CD8-positive, alpha-beta memory T cell (primary cell): ENCODE results near the gene DOK6. TPM values are rescaled to one million over a fixed set of nuclear protein-coding genes. Genes with fewer than 3 reads are reported as not detected.

Experiments
- CTCF ChIA-PET: fragments of 350-600 bp; sonication (Branson Sonifier 250); formaldehyde crosslinking; loops from one replicate; lab custom pipeline; 2021; ENCODE audit warnings: antibody characterized with exemption; lab: Charles Lee
- POLR2A ChIA-PET: fragments of 350-600 bp; sonication (Branson Sonifier 250); formaldehyde crosslinking; loops from one replicate; lab custom pipeline; 2021; ENCODE audit warnings: antibody characterized with exemption; lab: Charles Lee
- DNase-seq, 5 donors: peaks; one replicate each; pipeline versions ENCODE4 v3.0.0 to v3.0.0-alpha.2; 2020 to 2022; ENCODE audit warnings: mixed read lengths in 1 of 5
- H3K27ac ChIP-seq: one replicate; pipeline ENCODE4 v1.7.0; 2013; ENCODE audit warnings: low read depth, mild to moderate bottlenecking, low read length, moderate library complexity
- H3K27me3 ChIP-seq: 2 replicates; pipeline ENCODE4 v1.7.0; 2013; ENCODE audit warnings: low read length, mild to moderate bottlenecking; ENCODE audit not compliant: insufficient read depth, poor library complexity, severe bottlenecking
- H3K36me3 ChIP-seq: 2 replicates; pipeline ENCODE4 v1.7.0; 2013; ENCODE audit warnings: mild to moderate bottlenecking, low read length, moderate library complexity; ENCODE audit not compliant: insufficient read depth
- H3K4me1 ChIP-seq: 2 replicates; pipeline ENCODE4 v1.7.0; 2013; ENCODE audit warnings: mild to moderate bottlenecking, low read length, moderate library complexity; ENCODE audit not compliant: insufficient read depth
- H3K4me3 ChIP-seq: 2 replicates; pipeline ENCODE4 v1.7.0; 2013; ENCODE audit warnings: mild to moderate bottlenecking, low read length
- H3K9me3 ChIP-seq: 2 replicates; pipeline ENCODE4 v1.7.0; 2013; ENCODE audit warnings: mild to moderate bottlenecking, low read length
- H3K27ac Mint-ChIP-seq, 8 donors: one replicate each; pipeline ENCODE4 v1.8.0; 2020 to 2021; ENCODE audit warnings: mixed read lengths in 8 of 8, mild to moderate bottlenecking in 6 of 8, inconsistent platforms in 3 of 8, moderate library complexity in 3 of 8
- H3K27me3 Mint-ChIP-seq, 2 donors: one replicate each; pipeline ENCODE4 v1.8.0; 2020 to 2021; ENCODE audit warnings: mixed read lengths in 2 of 2, mild to moderate bottlenecking in 1 of 2, moderate library complexity in 1 of 2
- H3K36me3 Mint-ChIP-seq, 3 donors: one replicate each; pipeline ENCODE4 v1.8.0; 2020 to 2021; ENCODE audit warnings: mixed read lengths in 3 of 3, inconsistent platforms in 1 of 3, mild to moderate bottlenecking in 1 of 3
- H3K4me1 Mint-ChIP-seq, 3 donors: one replicate each; pipeline ENCODE4 v1.8.0; 2020 to 2021; ENCODE audit warnings: mixed read lengths in 3 of 3, inconsistent platforms in 1 of 3, mild to moderate bottlenecking in 1 of 3
- H3K4me3 Mint-ChIP-seq, 7 donors: one replicate each; pipeline ENCODE4 v1.8.0; 2020 to 2021; ENCODE audit warnings: mixed read lengths in 7 of 7, mild to moderate bottlenecking in 6 of 7, moderate library complexity in 4 of 7, inconsistent platforms in 2 of 7
- H3K9me3 Mint-ChIP-seq, 5 donors: one replicate each; pipeline ENCODE4 v1.8.0; 2020 to 2022; ENCODE audit warnings: mixed read lengths in 5 of 5, mild to moderate bottlenecking in 3 of 5, moderate library complexity in 2 of 5, inconsistent platforms in 1 of 5
- polyA plus RNA-seq: library from polyadenylated mRNA; unstranded; fragments of 300-500 nt; fragmentation: Illumina TruSeq; gene quantifications from one replicate; pipeline ENCODE4 v1.2.3, GENCODE V29; 2021
- total RNA-seq, 2 experiments: library from RNA; stranded (reverse); gene quantifications; one replicate each; pipeline ENCODE4 v1.2.3, GENCODE V29; 2021

DOK6 gene
- total and polyA plus RNA-seq, 3 experiments from 2014 or later, result 0.13 TPM; not detected in 2

- Mint-ChIP-seq H3K4me1 (no peaks in the 10 kb centered on the region), H3K9me3 (no peaks in the 10 kb centered on the region), H3K4me3 (no peak overlapping the region), H3K27me3 (peaks cover 4 to 5% of the 10 kb centered on the region in 2 donors), H3K27ac (no peak overlapping the region), H3K36me3 (no peaks in the 10 kb centered on the region)
- H3K36me3 ChIP-seq, result no peaks in the 10 kb centered on the region
- no peak overlapping the region for H3K4me3 ChIP-seq
- no peaks in the 10 kb centered on the region for H3K27me3 ChIP-seq
- no peaks in the 10 kb centered on the region for H3K9me3 ChIP-seq
- no peaks in the 10 kb centered on the region for H3K4me1 ChIP-seq
- CTCF ChIA-PET, result no interaction called here
- no peak for DNase-seq
- POLR2A ChIA-PET, result no interaction called here
- no peak overlapping the region for H3K27ac ChIP-seq
Measured at GRCh38 chr18:69371729-69372128, 29.0 kb upstream of the DOK6 start.

- no peaks in the 10 kb centered on the region for H3K9me3 ChIP-seq
- H3K4me1 ChIP-seq, result no peaks in the 10 kb centered on the region
- H3K9me3 Mint-ChIP-seq, result peaks cover 0 to 2% (median 0%) of the 10 kb centered on the region in 5 donors
- peaks cover 0 to 6% of the 10 kb centered on the region in 2 donors for H3K27me3 Mint-ChIP-seq
- no peak for DNase-seq
- POLR2A ChIA-PET, result no interaction called here
- no peaks in the 10 kb centered on the region for H3K27me3 ChIP-seq
- H3K27ac ChIP-seq, result no peak overlapping the region
- H3K36me3 ChIP-seq, result no peaks in the 10 kb centered on the region
- no peak overlapping the region for H3K4me3 ChIP-seq
- no peak overlapping the region for H3K4me3 Mint-ChIP-seq
- CTCF ChIA-PET, result no interaction called here
- no peaks in the 10 kb centered on the region for H3K36me3 Mint-ChIP-seq
- no peaks in the 10 kb centered on the region for H3K4me1 Mint-ChIP-seq
- H3K27ac Mint-ChIP-seq, result no peak overlapping the region
Measured at GRCh38 chr18:69380324-69380723, 20.4 kb upstream of the DOK6 start.

DNA sequence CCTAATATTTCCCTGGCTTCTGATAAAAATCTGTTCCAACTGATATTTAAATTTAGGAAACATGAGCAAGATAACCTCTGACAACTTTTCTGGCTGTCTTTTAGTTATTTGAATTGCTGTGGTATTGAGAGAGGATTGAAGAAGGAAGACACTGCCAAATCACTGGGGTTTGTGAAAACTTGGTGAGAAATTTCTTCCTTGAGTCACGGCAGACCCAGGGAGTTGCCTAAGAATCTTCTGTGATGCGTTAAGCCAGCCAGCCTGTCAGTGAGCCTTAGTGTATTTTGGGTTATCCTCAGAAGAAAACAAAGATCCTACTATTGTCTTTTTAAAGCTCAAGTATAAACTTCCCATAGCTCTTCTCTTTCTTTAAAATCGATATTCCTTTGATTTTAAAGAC lies 17.5 kb upstream of the DOK6 start:
- H3K36me3 Mint-ChIP-seq, result no peaks in the 10 kb centered on the region
- CTCF ChIA-PET, result no interaction called here
- H3K27ac Mint-ChIP-seq, result no peak overlapping the region
- peaks cover 0 to 3% (median 0%) of the 10 kb centered on the region in 5 donors for H3K9me3 Mint-ChIP-seq
- H3K4me1 Mint-ChIP-seq, result no peaks in the 10 kb centered on the region
- no peak for DNase-seq
- peaks cover 0 to 4% of the 10 kb centered on the region in 2 donors for H3K27me3 Mint-ChIP-seq
- H3K27me3 ChIP-seq, result no peaks in the 10 kb centered on the region
- no peaks in the 10 kb centered on the region for H3K9me3 ChIP-seq
- H3K4me3 ChIP-seq, result no peak overlapping the region
- H3K27ac ChIP-seq, result no peak overlapping the region
- no peaks in the 10 kb centered on the region for H3K4me1 ChIP-seq
- no peaks in the 10 kb centered on the region for H3K36me3 ChIP-seq
- POLR2A ChIA-PET, result no interaction called here
- no peak overlapping the region for H3K4me3 Mint-ChIP-seq

- no peak overlapping the region for H3K4me3 ChIP-seq
- no peaks in the 10 kb centered on the region for H3K36me3 Mint-ChIP-seq
- ChIA-PET POLR2A (no interaction called here), CTCF (no interaction called here)
- no peaks in the 10 kb centered on the region for H3K9me3 ChIP-seq
- no peak overlapping the region for H3K27ac Mint-ChIP-seq
- no peak overlapping the region for H3K4me3 Mint-ChIP-seq
- H3K36me3 ChIP-seq, result no peaks in the 10 kb centered on the region
- no peak overlapping the region for H3K27ac ChIP-seq
- H3K9me3 Mint-ChIP-seq, result peaks cover 0 to 1% (median 0%) of the 10 kb centered on the region in 5 donors
- H3K4me1 Mint-ChIP-seq, result no peaks in the 10 kb centered on the region
- H3K27me3 Mint-ChIP-seq, result peaks cover 0 to 6% of the 10 kb centered on the region in 2 donors
- no peaks in the 10 kb centered on the region for H3K4me1 ChIP-seq
- H3K27me3 ChIP-seq, result no peaks in the 10 kb centered on the region
- DNase-seq, result no peak
Measured at GRCh38 chr18:69387186-69387585, 13.5 kb upstream of the DOK6 start.

DNA sequence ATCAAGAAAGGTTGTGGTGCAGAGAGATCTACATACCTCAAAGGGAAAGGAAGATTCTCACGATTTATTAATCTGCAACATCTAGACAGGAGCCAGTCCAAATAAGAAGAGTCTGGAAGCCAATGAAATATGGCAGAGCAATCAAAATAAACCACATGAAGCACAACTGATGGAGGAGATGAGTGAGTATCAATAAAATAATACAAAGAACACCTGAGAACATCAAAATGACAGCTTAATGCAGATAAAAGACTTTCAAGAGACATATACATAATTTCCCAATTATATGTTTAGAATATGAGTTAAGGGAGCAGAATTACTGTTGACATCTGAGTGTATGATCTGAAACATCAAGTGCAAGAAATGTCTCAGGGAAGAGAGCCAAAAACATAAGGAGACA lies 12.5 kb upstream of the DOK6 start:
- Histone ChIP-seq H3K9me3 (no peaks in the 10 kb centered on the region), H3K27me3 (no peaks in the 10 kb centered on the region), H3K27ac (no peak overlapping the region), H3K4me3 (no peak overlapping the region), H3K4me1 (no peaks in the 10 kb centered on the region), H3K36me3 (no peaks in the 10 kb centered on the region)
- POLR2A ChIA-PET, result no interaction called here
- no peaks in the 10 kb centered on the region for H3K4me1 Mint-ChIP-seq
- H3K27me3 Mint-ChIP-seq, result peaks cover 0 to 6% of the 10 kb centered on the region in 2 donors
- no peak overlapping the region for H3K4me3 Mint-ChIP-seq
- DNase-seq, result no peak
- peaks cover 0 to 1% (median 0%) of the 10 kb centered on the region in 5 donors for H3K9me3 Mint-ChIP-seq
- H3K36me3 Mint-ChIP-seq, result no peaks in the 10 kb centered on the region
- CTCF ChIA-PET, result no interaction called here
- H3K27ac Mint-ChIP-seq, result no peak overlapping the region

DNA sequence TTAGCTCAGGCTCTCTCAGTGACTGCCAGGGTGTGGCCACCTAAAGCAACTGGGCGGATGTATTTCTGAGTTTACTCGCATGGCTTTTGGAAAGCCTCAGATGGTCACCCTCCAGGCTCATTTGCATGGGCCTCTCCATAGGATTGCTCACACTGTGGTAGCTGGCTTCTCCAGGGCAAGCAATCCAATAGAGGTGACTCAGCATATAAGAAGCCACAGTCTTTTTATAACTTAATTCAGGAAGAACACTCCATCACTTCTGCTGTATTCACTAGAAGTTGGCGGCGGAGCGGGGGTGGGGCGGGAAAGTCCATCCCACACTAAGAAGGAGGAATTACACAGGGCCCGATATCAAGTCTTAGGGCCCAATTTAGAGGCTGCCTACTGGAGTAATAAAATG lies 3.6 kb upstream of the DOK6 start:
- CTCF ChIA-PET, result no interaction called here
- Histone ChIP-seq H3K4me1 (no peaks in the 10 kb centered on the region), H3K4me3 (no peak overlapping the region), H3K36me3 (no peaks in the 10 kb centered on the region), H3K27me3 (peaks cover 8% of the 10 kb centered on the region), H3K9me3 (no peaks in the 10 kb centered on the region), H3K27ac (no peak overlapping the region)
- no peak for DNase-seq
- Mint-ChIP-seq H3K27me3 (peaks cover 16 to 39% of the 10 kb centered on the region in 2 donors), H3K27ac (no peak overlapping the region), H3K9me3 (no peaks in the 10 kb centered on the region), H3K4me1 (peaks cover 7 to 18% (median 10%) of the 10 kb centered on the region in 3 donors), H3K4me3 (peak overlapping the region in 1 of 7 donors; percentile 19), H3K36me3 (no peaks in the 10 kb centered on the region)
- POLR2A ChIA-PET, result no interaction called here

DNA sequence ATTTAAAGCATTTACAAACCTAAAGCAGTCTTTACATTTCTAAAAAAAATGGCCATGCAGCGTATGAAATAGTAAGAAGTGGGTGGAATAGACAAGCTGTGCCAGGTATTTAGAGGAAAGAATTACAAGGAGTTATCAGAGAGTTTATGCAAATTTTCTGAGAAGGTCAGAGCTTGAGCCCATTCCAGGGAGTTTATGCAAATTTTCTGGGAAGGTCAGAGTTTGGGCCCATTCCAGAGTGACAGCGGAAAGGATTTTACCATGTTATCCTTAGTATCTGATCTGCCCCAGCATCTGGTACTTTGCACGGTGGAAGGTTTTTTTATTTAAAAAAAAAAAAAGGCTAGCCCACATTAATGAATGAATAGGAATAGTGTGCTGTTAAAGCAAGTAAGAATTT lies 1.4 kb upstream of the DOK6 start:
- Histone ChIP-seq H3K27ac (no peak overlapping the region), H3K36me3 (no peaks in the 10 kb centered on the region), H3K9me3 (no peaks in the 10 kb centered on the region), H3K4me3 (no peak overlapping the region), H3K4me1 (no peaks in the 10 kb centered on the region), H3K27me3 (peaks cover 22% of the 10 kb centered on the region)
- no peak overlapping the region for H3K27ac Mint-ChIP-seq
- H3K36me3 Mint-ChIP-seq, result no peaks in the 10 kb centered on the region
- H3K27me3 Mint-ChIP-seq, result peaks cover 28 to 50% of the 10 kb centered on the region in 2 donors
- CTCF ChIA-PET, result no interaction called here
- peaks cover 7 to 23% (median 18%) of the 10 kb centered on the region in 3 donors for H3K4me1 Mint-ChIP-seq
- H3K9me3 Mint-ChIP-seq, result peaks cover 0 to 1% (median 0%) of the 10 kb centered on the region in 5 donors
- no peak for DNase-seq
- POLR2A ChIA-PET, result no interaction called here
- no peak overlapping the region for H3K4me3 Mint-ChIP-seq

- no peak overlapping the region for H3K27ac ChIP-seq
- no peak for DNase-seq
- H3K9me3 ChIP-seq, result no peaks in the 10 kb centered on the region
- no peak overlapping the region for H3K4me3 ChIP-seq
- Mint-ChIP-seq H3K4me3 (no peak overlapping the region), H3K27me3 (peaks cover 34 to 56% of the 10 kb centered on the region in 2 donors), H3K4me1 (peaks cover 7 to 23% (median 18%) of the 10 kb centered on the region in 3 donors), H3K27ac (no peak overlapping the region), H3K9me3 (peaks cover 0 to 1% (median 0%) of the 10 kb centered on the region in 5 donors), H3K36me3 (no peaks in the 10 kb centered on the region)
- ChIA-PET POLR2A (no interaction called here), CTCF (no interaction called here)
- peaks cover 22% of the 10 kb centered on the region for H3K27me3 ChIP-seq
- H3K4me1 ChIP-seq, result no peaks in the 10 kb centered on the region
- no peaks in the 10 kb centered on the region for H3K36me3 ChIP-seq
Measured at GRCh38 chr18:69400976-69401225, 213 bp downstream of the DOK6 start.
